ENCODE results near the gene UBE2C.

DNA sequence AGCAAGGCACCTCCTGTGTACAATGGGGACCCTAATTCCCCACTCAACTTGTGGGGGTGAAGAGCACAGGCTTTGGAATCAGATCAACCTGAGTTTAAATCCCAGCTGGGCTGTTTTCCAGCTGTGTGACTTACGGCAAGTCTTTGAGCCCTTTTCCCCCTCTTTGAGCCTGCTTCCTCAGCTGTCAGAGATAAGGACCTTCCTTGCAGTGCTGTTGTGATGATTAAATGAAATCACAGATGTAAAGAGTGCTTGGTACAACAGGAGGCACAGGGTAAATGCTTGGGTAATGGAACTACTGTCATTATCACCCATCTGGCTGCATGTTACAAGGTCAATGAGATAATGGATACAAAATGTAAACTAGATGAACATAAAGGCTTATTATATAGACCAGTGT, 24.4 kb downstream of the UBE2C start:
- TF ChIP-seq POLR2A (IDR thresholded peaks at IDR 0.05): no peak
- TF ChIP-seq CTCF (IDR thresholded peaks at IDR 0.05): no peak
- no peak for TF ChIP-seq POLR2AphosphoS5 (IDR thresholded peaks at IDR 0.05)

Measured in suprapubic skin (tissue), 4 donors.